PC-9 (cell line): ENCODE results near the gene ASIC5.

Source experiments
- EZH2 ChIP-seq: fragments of 200-600 bp; sonication (generic); IDR thresholded peaks from 2 replicates; pipeline ENCODE4 v1.8.0; 2017; ENCODE audit warnings: antibody characterized with exemption, low read depth
- TF ChIP-seq, protein P1 (sequence below): fragments of 200-600 bp; sonication (generic); conservative IDR thresholded peaks from 2 replicates; pipeline ENCODE4 v1.6.1; 2017; ENCODE audit warnings: mixed run types, antibody characterized with exemption, mild to moderate bottlenecking, moderate library complexity

DNA sequence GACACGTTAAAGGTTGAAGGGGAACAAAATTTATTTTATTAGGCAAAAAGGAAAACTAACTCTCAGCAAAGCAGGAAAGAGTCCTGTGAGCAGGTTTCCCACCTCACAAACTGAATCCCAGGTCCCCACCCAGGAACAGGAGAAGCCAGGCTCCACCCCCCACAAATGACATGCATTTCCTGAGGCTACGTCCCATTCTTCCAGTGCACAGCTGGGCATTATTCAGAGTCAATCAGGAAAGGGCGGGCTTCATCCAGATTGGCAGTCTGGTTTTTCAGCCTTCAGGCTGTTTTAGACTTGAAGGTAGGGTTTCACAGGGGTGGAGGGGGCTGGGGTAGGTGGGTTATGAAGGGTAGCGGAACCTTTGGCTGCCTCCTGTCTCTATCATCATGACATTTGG is 11.9 kb upstream of the ASIC5 start:
- TF ChIP-seq, protein P1, sequence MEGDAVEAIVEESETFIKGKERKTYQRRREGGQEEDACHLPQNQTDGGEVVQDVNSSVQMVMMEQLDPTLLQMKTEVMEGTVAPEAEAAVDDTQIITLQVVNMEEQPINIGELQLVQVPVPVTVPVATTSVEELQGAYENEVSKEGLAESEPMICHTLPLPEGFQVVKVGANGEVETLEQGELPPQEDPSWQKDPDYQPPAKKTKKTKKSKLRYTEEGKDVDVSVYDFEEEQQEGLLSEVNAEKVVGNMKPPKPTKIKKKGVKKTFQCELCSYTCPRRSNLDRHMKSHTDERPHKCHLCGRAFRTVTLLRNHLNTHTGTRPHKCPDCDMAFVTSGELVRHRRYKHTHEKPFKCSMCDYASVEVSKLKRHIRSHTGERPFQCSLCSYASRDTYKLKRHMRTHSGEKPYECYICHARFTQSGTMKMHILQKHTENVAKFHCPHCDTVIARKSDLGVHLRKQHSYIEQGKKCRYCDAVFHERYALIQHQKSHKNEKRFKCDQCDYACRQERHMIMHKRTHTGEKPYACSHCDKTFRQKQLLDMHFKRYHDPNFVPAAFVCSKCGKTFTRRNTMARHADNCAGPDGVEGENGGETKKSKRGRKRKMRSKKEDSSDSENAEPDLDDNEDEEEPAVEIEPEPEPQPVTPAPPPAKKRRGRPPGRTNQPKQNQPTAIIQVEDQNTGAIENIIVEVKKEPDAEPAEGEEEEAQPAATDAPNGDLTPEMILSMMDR, result no peak
- no peak for TF ChIP-seq EZH2
